IMR-90 (cell line): ENCODE measurements around the gene AMIGO2. TPM values are rescaled to one million over a fixed set of nuclear protein-coding genes. Genes with fewer than 3 reads are reported as not detected.

Experiments
- ATAC-seq: fragments of 200-7000 bp; cut with Tn5 transposase; 2 replicates; pipeline ENCODE4 v1.9.1; 2020; ENCODE audit warnings: low read depth, mild to moderate bottlenecking, moderate library complexity
- BruUV-seq: library from RNA; stranded (reverse); fragments of 400-500 nt; replicated peaks from 2 replicates; lab custom pipeline; 2021; lab: Mats Ljungman, UMichigan
- CTCF ChIA-PET: fragments of 300-600 bp; formaldehyde crosslinking; extraction: SDS; loops from one replicate; lab custom pipeline; 2021; ENCODE audit warnings: antibody characterized with exemption; lab: Yijun Ruan, JAX
- POLR2A ChIA-PET: fragments of 300-600 bp; sonication (Branson Sonifier 250); formaldehyde crosslinking; loops from one replicate; lab custom pipeline; 2022; ENCODE audit warnings: antibody characterized with exemption; ENCODE audit not compliant: unreplicated experiment; lab: Charles Lee
- DNase-seq: peaks from one replicate; pipeline ENCODE4 v3.0.0; 2013
- H2AFZ ChIP-seq: replicated peaks from 2 replicates; pipeline ENCODE3; 2013; ENCODE audit warnings: low read length, mild to moderate bottlenecking; ENCODE audit not compliant: poor library complexity
- H2AK5ac ChIP-seq: 2 replicates; pipeline ENCODE4 v1.6.1; 2013; ENCODE audit warnings: low read depth, low read length, inconsistent platforms
- H2AK9ac ChIP-seq: replicated peaks from 2 replicates; pipeline ENCODE3; 2013; ENCODE audit warnings: mild to moderate bottlenecking, low read depth, low read length, moderate library complexity; ENCODE audit not compliant: poor library complexity
- H2BK120ac ChIP-seq: 2 replicates; pipeline ENCODE4 v1.6.1; 2013; ENCODE audit warnings: low read depth, low read length, inconsistent platforms
- H2BK15ac ChIP-seq: 3 replicates; pipeline ENCODE4 v1.6.1; 2013; ENCODE audit warnings: low read depth, low read length, inconsistent platforms
- H2BK20ac ChIP-seq: 2 replicates; pipeline ENCODE4 v1.6.1; 2013; ENCODE audit warnings: low read depth, mild to moderate bottlenecking, inconsistent platforms, low read length, moderate library complexity
- H2BK5ac ChIP-seq: 2 replicates; pipeline ENCODE4 v1.6.1; 2013; ENCODE audit warnings: mild to moderate bottlenecking, low read depth, low read length, inconsistent platforms; ENCODE audit not compliant: poor library complexity, severe bottlenecking
- H3K14ac ChIP-seq: replicated peaks from 2 replicates; pipeline ENCODE4 v1.6.1; 2013; ENCODE audit warnings: low read depth, low read length, inconsistent platforms
- H3K18ac ChIP-seq: 2 replicates; pipeline ENCODE4 v1.6.1; 2013; ENCODE audit warnings: low read depth, low read length, control low read depth
- H3K23ac ChIP-seq: 2 replicates; pipeline ENCODE4 v1.6.1; 2013; ENCODE audit warnings: low read depth, low read length, inconsistent platforms
- H3K27ac ChIP-seq: 2 replicates; pipeline ENCODE4 v1.5.1; 2013; ENCODE audit warnings: mild to moderate bottlenecking, control low read depth, low read length; ENCODE audit not compliant: insufficient read depth
- H3K27me3 ChIP-seq: 2 replicates; pipeline ENCODE4 v1.6.1; 2013; ENCODE audit warnings: low read length; ENCODE audit not compliant: control insufficient read depth, insufficient read depth
- H3K36me3 ChIP-seq: 2 replicates; pipeline ENCODE4 v1.6.1; 2013; ENCODE audit warnings: low read length, mixed read lengths; ENCODE audit not compliant: control insufficient read depth, insufficient read depth
- H3K4ac ChIP-seq: 2 replicates; pipeline ENCODE4 v1.6.1; 2013; ENCODE audit warnings: low read depth, low read length, inconsistent platforms
- H3K4me1 ChIP-seq: 2 replicates; pipeline ENCODE4 v1.6.1; 2013; ENCODE audit warnings: low read length, mixed read lengths; ENCODE audit not compliant: control insufficient read depth, insufficient read depth
- H3K4me2 ChIP-seq: 2 replicates; pipeline ENCODE4 v1.6.1; 2013; ENCODE audit warnings: low read depth, mild to moderate bottlenecking, control low read depth, low read length, moderate library complexity
- H3K4me3 ChIP-seq: 2 replicates; pipeline ENCODE4 v1.5.1; 2013; ENCODE audit warnings: low read depth, mild to moderate bottlenecking, control low read depth, low read length, moderate library complexity; ENCODE audit not compliant: insufficient read depth
- H3K56ac ChIP-seq: 2 replicates; pipeline ENCODE4 v1.6.1; 2013; ENCODE audit warnings: low read length, inconsistent platforms; ENCODE audit not compliant: insufficient read depth; ENCODE audit errors: extremely low read depth
- H3K79me1 ChIP-seq, 2 experiments: 2 replicates each; pipeline ENCODE4 v1.6.1; 2013; ENCODE audit warnings: low read length in 2 of 2, inconsistent platforms in 1 of 2, low read depth in 1 of 2
- H3K9ac ChIP-seq: 2 replicates; pipeline ENCODE4 v1.6.1; 2013; ENCODE audit warnings: low read depth, low read length, control low read depth
- H3K9me1 ChIP-seq: 2 replicates; pipeline ENCODE4 v1.6.1; 2013; ENCODE audit warnings: low read length, inconsistent platforms; ENCODE audit not compliant: insufficient read depth
- H3K9me3 ChIP-seq: 2 replicates; pipeline ENCODE4 v1.6.1; 2013; ENCODE audit warnings: low read length; ENCODE audit not compliant: control insufficient read depth, insufficient read depth
- H4K20me1 ChIP-seq: 2 replicates; pipeline ENCODE4 v1.6.1; 2013; ENCODE audit warnings: low read length, inconsistent platforms; ENCODE audit not compliant: insufficient read depth
- H4K5ac ChIP-seq: 2 replicates; pipeline ENCODE4 v1.6.1; 2013; ENCODE audit warnings: mild to moderate bottlenecking, low read depth, low read length, control low read depth
- H4K8ac ChIP-seq, 2 experiments: 2 replicates each; pipeline ENCODE4 v1.6.1; 2013; ENCODE audit warnings: low read depth in 2 of 2, low read length in 2 of 2, control low read depth in 1 of 2, inconsistent platforms in 1 of 2
- H4K91ac ChIP-seq: 2 replicates; pipeline ENCODE4 v1.6.1; 2013; ENCODE audit warnings: low read depth, low read length, inconsistent platforms; ENCODE audit not compliant: insufficient read depth
- MAZ ChIP-seq: IDR thresholded peaks from 2 replicates; pipeline ENCODE4 v1.6.1; 2012; ENCODE audit warnings: low read depth, mild to moderate bottlenecking, low read length, improper control_type of control experiment, moderate library complexity, borderline replicate concordance
- NFE2L2 ChIP-seq: fragments of 150-350 bp; IDR thresholded peaks from 2 replicates; pipeline ENCODE4 v1.6.1; 2016; ENCODE audit warnings: low read depth, mild to moderate bottlenecking, low read length
- RAD21 ChIP-seq: IDR thresholded peaks from 2 replicates; pipeline ENCODE4 v1.6.1; 2012; ENCODE audit warnings: low read length, improper control_type of control experiment
- WGBS, 2 experiments: methylation state at CpG; one replicate each; pipeline versions ENCODE4 v1.1.5 to v1.1.7; 2013; ENCODE audit warnings: missing lambda C conversion rate in 2 of 2; ENCODE audit not compliant: insufficient read length in 1 of 2; ENCODE audit errors: extremely low coverage in 2 of 2; 5-methylcytosine and 5-hydroxymethylcytosine counted together
- dilution Hi-C: fragments of 300-500 bp; cut with HindIII; formaldehyde crosslinking; loops from one replicate; pipeline ENCODE4 v1.14.3; 2018; ENCODE audit warnings: low sequenced_read_pairs; ENCODE audit not compliant: unreplicated experiment
- in situ Hi-C: fragments of 300-500 bp; cut with MboI; formaldehyde crosslinking; loops from 3 replicates; pipeline ENCODE4 v1.14.3; 2019; ENCODE audit warnings: low sequenced_read_pairs, inconsistent platforms, mixed read lengths
- intact Hi-C: fragments of 100-400 bp; cut with micrococcal nuclease; formaldehyde crosslinking; loops from 2 replicates; pipeline ENCODE4 v1.10.0; 2022
- polyA plus RNA-seq, 3 experiments: library from polyadenylated mRNA; depleted of rRNA; stranded (reverse); fragments of >200 nt; gene quantifications; 2 replicates each; pipeline ENCODE4 v1.2.3, GENCODE V29; 2012; ENCODE audit warnings: low replicate concordance in 1 of 3
- total RNA-seq: library from RNA; depleted of rRNA; stranded (reverse); fragments of >200 nt; gene quantifications from 2 replicates; pipeline ENCODE4 v1.2.3, GENCODE V29; 2012

AMIGO2 gene
- total and polyA plus RNA-seq, 2 of the 4 experiments (the other 2 are of a cell fraction), result 20.1 to 32.6 TPM

- no CpG with 5 or more reads among the region's 5 CpGs for WGBS, 2 experiments
- in situ Hi-C loops, result no loop called here
- ChIA-PET CTCF (no interaction called here), POLR2A (no interaction called here)
- Histone ChIP-seq H3K27ac (no peak overlapping the region), H2AK5ac (no peak overlapping the region), H4K20me1 (no peaks in the 10 kb centered on the region), H3K9ac (no peak overlapping the region), H3K56ac (no peak overlapping the region), H3K79me1 (peaks cover 0 to 3% of the 10 kb centered on the region in 2 experiments; a peak in 1 of 4 replicates), H3K9me1 (no peaks in the 10 kb centered on the region), H2AFZ (no peak overlapping the region), H2BK15ac (no peak overlapping the region), H3K4me2 (no peak overlapping the region), H4K91ac (no peak overlapping the region), H3K9me3 (no peaks in the 10 kb centered on the region), H3K18ac (no peak overlapping the region), H3K27me3 (no peaks in the 10 kb centered on the region), H3K4ac (0 out of 2 replicates have a peak overlapping the region, but pooled peaks have one; percentile 3), H4K5ac (no peak overlapping the region), H3K36me3 (no peaks in the 10 kb centered on the region), H3K4me3 (no peak overlapping the region), H2AK9ac (no peak overlapping the region), H3K23ac (no peak overlapping the region), H3K14ac (no peak overlapping the region), H2BK5ac (no peak overlapping the region), H2BK120ac (no peak overlapping the region), H4K8ac (peak overlapping the region in 1 of 2 experiments; percentile 8; a peak in 1 of 4 replicates), H2BK20ac (0 out of 2 replicates have a peak overlapping the region, but pooled peaks have one; percentile 23), H3K4me1 (no peaks in the 10 kb centered on the region)
- no TSS peak for BruUV-seq
- intact Hi-C loops, result no loop called here
- dilution Hi-C loops, result no loop called here
- TF ChIP-seq NFE2L2 (no peak), MAZ (no peak), RAD21 (no peak)
- DNase-seq (no peak), ATAC-seq (no peak)
Observed at GRCh38 chr12:47114481-47114892, 34.7 kb upstream of the AMIGO2 start.
